ENCODE data around the gene RPS6KA5.
"Not testable (repeated sequence)": the region's sequence is repeated elsewhere in the genome, so short reads cannot be mapped to it uniquely, and the experiment has no call there.

RPS6KA5 gene

DNA sequence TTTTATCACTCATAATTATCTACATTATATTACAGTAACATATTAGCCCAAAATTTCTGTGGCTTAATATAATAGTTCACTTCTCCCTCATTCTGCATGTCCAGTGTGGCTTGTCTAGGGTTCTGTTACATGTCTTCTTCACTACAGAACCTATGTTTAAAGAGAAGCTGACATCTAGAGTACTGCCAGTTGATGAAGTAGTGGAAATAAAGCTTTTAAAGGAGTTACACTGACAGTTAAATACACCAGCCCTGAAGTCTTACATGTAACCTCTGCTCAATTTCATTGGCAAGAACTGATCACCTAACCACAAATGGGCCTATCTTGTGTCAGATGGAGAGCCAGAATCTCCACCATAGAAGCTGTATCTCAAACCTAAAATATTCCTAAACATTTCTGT is 32.9 kb downstream of the RPS6KA5 start:
- DNase-seq (ENCODE audit: low spot score): no peak

DNA sequence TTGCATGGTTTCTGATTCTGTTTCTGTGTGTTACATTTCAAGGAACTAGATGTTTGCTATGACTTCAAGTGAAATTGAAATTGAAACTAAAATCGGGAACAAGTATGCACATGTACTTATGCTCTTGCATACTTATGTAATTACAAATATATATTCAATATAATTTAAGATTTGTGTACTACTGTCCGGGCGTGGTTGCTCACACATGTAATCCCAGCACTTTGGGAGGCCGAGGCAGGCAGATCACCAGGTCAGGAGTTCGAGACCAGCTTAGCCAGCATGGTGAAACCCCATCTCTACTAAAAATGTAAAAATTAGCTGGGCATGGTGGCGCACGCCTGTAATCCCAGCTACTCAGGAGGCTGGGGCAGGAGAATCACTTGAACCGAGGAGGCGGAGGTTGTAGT is 37.8 kb downstream of the RPS6KA5 start:
- not testable (repeated sequence) for DNase-seq (ENCODE audit: low spot score)

GRCh38 chr14:91021991-91022621 is 38.3 kb downstream of the RPS6KA5 start:
- no peak for DNase-seq (ENCODE audit: low spot score)

GRCh38 chr14:91021115-91021514 is 39.3 kb downstream of the RPS6KA5 start:
- no peak for DNase-seq (ENCODE audit: low spot score)

- DNase-seq (ENCODE audit: low spot score): no peak
These were observed 40.8 kb downstream of the RPS6KA5 start for GRCh38 chr14:91019673-91020072.

- DNase-seq (ENCODE audit: low spot score): no peak
These were observed 42.0 kb downstream of the RPS6KA5 start for GRCh38 chr14:91018481-91018880.

DNA sequence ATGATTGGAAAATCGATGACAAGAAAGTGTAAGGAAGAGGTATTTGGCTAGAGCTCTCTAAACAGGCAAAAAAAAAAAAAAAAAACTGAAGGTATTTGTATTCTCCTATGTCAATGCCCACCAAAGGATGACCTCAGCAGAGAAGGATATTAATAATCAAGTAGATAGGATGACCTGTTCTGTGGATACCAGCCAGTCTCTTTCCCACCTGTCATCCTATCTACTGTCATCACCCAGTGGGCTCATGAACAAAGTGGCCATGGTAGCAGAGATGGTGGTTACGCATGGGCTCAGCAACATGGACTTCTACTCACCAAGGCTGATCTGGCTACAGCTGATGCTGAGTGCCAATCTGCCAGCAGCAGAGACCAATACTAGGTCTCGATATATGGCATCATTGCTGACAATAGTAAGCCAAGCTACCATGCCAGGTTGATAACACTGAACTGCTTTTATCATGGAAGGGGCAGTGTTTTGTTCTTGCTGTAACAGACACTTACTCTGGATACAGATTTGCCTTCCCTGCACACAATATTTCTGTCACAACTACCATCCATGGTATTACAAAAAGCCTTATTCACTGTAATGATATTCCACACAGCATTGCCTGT is 43.5 kb downstream of the RPS6KA5 start:
- no peak for DNase-seq (ENCODE audit: low spot score)

DNA sequence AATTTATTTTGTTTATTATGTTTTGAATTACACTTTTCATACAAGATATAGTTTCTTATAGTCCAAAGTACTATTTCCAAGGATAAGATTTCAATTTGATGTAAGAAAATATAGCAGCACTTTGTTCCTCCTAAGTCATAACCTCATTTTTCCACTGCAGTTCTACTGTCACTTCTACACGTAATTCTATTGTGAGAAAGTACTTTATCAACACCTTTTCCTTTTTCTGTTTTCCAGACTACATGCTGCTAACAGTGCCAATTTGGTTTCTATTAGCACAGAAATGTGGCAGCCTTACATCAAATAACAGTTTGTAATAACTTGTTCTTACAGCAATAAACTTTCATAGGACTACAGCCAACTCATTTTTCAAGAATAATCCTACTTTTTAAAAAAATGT is 45.0 kb downstream of the RPS6KA5 start:
- DNase-seq (ENCODE audit: low spot score): no peak

DNA sequence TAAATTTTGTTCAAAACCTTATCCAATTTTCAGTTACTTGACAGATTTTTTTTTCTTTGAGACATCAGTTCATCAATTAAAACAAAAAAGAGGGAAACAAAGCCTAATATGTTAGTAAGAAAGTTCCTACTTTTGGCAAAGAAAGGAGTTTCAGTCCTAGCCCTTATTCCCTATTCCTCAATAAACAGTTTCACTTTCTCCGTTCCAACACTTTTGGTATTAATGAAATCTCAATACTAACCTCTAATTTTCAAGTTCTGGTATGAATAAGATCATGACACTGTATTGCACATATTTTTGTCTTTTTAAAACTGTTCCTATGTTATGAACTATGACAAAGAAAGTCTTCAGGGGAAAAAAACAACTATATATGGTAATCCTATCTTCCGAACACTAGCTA is 48.4 kb downstream of the RPS6KA5 start:
- DNase-seq (ENCODE audit: low spot score): no peak

DNA sequence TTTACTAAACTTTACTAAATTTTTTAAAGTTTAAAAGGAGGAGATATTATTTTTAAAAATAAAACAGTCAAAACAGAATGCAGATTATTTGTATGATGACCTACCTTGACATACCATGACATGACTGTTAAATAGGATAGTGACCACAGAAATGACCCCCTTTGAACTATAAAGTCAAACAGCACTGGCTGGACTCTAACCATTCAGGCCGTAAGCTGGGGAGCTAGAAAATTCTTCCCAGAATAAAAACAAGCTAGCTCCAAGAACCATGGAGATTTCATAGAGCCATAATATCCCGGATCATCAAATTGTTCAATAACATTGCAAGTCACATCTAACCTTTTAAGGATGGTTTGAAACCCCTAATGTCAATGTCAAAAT is 50.3 kb downstream of the RPS6KA5 start:
- DNase-seq (ENCODE audit: low spot score): no peak

DNA sequence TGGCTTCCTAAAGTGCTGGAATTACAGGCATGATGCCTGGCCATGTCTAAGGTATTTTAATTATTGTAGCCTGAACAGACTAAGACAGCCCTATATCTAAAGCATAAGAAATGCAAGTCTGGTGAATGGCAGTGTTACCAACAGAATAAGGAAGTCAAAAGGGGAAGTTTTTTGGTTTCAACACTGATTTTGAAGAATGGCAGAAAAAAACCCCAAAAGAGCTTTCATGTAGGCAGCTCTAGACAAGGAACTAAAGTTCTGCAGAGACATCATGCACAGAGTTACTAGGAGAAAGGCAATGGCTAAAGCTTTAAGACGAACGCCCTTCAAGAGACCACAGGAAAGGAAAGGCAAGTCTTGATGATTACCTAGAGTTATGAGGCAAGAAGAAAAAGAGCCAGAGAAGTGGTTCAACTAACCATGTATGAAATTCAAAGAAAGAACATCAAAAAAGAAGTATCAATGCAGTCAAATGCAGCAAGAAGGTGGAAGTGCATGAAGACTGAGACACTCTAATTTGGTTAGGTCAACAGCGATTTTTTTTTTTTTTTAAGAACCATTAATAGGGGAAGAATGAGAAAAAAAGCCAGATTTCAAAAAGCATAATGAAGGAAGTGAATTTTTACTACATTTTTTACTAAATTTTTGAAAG is 50.8 kb downstream of the RPS6KA5 start:
- DNase-seq (ENCODE audit: low spot score): no peak

DNA sequence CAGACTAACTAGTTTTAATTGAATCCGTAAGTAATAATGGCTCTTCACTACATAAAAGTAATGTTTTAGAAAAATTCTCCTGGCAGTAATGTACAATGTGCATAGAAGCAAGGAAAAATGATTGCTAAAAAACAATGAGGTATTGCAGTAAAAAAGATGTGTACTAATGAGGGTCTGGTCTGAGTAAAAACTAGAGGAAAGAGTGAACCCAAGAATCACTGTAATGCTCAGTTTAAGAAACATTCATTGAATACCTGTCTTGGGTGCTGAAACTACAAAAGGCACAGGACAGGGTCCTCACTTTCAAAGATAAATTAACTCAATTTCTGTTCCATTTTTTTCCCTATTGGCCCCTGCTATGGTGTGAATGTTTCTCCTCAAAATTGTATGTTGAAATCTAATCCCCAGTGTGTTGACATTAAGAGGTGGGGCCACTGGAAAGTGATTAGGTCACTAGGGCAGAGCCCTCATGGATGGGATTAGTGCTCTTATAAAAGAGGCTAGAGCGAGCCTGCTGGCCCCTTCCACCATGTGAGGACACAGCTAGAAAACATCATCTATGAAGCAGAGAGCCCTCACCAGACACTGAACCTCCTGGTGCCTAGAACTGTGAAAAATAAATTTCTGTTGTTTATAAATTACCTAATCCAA is 51.6 kb downstream of the RPS6KA5 start:
- DNase-seq (ENCODE audit: low spot score): no peak

DNA sequence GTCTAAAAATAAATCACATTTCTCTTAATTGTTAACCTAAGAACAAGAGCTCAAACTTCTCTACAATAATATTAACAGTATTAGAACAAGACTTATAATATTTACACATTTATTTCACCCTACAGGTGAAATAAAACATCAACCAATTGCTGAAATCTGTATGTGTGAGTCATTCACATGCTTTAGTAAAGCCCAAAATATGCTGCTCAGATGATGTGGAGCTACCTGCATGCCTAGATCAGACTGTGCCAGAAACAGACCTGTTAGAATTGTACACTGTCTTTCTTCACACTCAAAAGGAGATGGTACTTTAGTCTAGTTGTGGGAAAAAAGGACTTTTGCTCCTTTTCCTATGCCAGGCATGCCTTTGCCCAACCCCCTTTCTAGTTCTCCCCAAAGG is 54.7 kb downstream of the RPS6KA5 start:
- no peak for DNase-seq (ENCODE audit: low spot score)

GRCh38 chr14:91004987-91005386 is 55.5 kb downstream of the RPS6KA5 start:
- DNase-seq (ENCODE audit: low spot score): no peak

DNA sequence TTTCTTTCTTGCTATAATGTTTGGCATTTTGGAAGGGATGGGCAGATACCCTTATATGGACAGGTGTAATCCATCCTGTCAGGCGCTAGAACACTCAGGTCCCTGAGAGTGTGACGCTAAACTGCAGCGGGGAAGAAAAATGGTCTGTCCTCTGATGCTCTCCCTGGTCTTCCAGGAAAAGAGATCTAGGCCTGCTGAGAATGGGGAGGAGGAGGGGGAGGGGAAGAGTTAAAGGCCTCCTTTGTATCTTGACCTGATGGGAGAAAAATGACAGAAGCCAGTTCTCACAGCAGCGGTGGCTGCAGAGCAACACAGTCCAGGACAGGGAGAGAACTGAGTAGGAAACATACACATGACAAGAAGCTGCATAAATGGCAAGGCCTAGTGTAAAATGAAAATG is 61.1 kb downstream of the RPS6KA5 start:
- no peak for DNase-seq (ENCODE audit: low spot score)

GRCh38 chr14:90996967-90997366 is 63.5 kb downstream of the RPS6KA5 start:
- no peak for DNase-seq (ENCODE audit: low spot score)

GRCh38 chr14:90995785-90996184 is 64.7 kb downstream of the RPS6KA5 start:
- DNase-seq (ENCODE audit: low spot score): no peak

- DNase-seq (ENCODE audit: low spot score): no peak
These were observed 66.6 kb downstream of the RPS6KA5 start for GRCh38 chr14:90993792-90994191.

GRCh38 chr14:90991690-90992443 is 68.6 kb downstream of the RPS6KA5 start:
- DNase-seq (ENCODE audit: low spot score): no peak

DNA sequence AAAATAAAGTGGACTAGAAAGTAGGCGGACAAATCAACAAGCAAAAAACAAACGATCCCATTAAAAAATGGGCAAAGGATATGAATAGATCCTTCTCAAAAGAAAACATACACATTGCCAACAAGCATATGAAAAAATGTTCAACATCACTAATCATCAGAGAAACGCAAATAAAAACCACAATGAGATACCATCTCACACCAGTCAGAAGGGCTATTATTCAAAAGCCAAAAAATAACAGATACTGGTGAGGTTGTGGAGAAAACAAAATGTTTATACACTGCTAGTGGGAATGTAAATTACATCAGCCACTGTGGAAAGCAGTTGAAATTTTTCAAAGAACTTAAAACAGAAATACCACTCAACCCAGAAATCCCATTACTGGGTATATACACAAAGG is 70.3 kb downstream of the RPS6KA5 start:
- DNase-seq (ENCODE audit: low spot score): no peak

DNA sequence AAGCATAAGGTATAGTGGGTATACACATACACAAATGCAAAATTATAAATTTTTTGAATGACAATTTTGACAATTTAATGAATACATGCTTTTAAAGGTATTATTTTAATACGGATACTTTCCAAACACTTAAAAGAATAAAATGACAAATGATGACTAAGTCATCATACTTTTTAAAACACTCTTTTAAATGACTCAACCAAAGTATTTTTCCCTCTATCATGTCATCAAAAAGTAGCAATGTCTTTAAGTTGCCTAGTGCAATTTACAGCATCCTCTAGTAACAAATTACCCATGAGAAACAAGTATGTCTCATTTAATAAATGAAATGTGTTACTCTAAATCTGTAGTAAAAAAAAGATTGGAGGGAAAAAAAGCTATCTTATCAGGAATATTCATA is 73.3 kb downstream of the RPS6KA5 start:
- no peak for DNase-seq (ENCODE audit: low spot score)

- no peak for DNase-seq (ENCODE audit: low spot score)
These were observed 73.9 kb downstream of the RPS6KA5 start for GRCh38 chr14:90986510-90986909.
